HG02763 (cell line): ENCODE data around the gene SIPA1L3.

ENCODE experiments used
- ATAC-seq: cut with Tn5 transposase; IDR thresholded peaks from one replicate; pipeline ENCODE4 v1.9.1; 2021; ENCODE audit warnings: mild to moderate bottlenecking, moderate library complexity; ENCODE audit not compliant: unreplicated experiment

The SIPA1L3 gene

DNA sequence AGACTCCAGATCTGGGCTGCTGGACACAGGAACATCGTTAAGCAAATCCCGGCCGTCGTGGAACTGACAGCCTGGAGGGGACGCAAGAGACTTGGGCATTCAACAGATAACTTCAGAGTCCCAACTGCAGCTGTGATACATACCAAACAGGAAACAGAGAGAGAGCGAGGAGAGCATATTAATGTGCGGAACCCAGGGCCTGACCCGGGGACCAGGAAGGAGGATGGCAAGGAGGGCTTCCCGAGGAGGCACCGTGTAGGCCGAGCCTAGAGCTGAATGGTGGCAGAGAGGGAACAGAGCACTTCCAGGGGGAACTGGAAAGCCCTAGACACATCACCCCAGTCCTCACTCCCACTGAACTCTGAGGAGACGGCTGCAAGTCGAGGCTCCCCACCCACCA, 68.1 kb downstream of the SIPA1L3 start:
- no peak for ATAC-seq

- no peak for ATAC-seq
These were observed 68.8 kb downstream of the SIPA1L3 start for GRCh38 chr19:37975596-37976515.

DNA sequence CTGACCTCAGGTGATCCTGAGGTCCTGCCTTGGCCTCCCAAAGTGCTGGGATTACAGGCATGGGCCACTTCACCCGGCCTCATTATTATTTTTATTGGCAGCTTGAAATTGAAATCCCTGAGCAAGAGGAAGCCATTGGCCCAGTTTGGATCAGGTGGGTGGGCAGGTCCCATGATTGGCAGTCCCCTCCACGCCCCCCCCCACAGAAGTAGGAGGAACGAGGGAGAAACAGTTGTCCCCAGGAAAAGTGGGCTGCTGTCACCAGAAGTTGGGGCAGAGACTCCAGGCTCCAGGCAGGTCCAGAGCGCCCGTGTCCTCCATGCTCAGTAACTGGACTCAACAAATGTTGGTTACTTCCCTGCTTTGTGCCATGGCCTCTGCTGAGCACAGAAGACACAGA, 70.4 kb downstream of the SIPA1L3 start:
- no peak for ATAC-seq

DNA sequence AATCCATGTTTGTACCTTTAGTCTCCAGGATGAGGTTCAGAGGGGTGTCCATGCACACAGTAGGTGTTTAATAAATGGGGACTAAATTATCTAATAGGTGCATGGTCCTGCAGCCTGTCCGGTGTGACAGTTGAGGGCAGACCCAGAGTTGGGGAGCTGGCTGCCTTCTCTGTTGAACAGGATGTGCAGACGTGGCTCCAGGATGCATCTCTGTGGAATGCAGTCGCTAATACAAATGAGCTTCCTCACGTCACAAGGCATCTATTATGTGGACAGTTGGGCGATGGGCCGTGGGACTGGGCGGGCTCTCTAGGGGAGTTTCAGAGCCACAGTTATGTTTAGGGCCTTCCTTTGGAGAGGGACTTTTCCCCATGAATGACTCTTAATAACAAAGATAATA, 71.0 kb downstream of the SIPA1L3 start:
- ATAC-seq = no peak

DNA sequence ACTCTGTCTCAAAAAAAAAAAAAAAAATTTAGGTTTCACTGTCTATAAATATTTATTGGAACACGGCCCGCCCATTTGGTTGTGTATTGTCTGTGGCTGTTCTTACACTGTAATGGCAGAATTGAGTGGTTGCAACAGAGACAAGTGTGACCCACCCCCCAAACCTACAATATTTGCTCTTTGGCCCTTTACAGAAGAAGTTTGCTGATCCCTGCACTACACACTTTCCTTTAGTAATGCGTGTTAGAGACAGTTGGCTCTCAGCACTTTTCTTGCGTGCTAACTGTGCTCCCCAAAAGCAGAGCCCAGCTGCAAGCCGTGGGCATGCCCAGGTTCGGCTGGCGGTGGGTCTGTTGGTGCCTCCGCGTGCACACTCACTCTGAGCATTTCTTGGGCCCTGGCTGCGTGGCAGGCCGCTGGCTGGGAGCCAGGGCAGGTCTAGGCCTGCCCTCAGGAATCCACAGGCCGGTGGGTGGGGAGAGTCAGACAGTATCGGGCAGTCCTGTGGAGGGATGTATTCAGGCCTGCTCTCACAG, 72.6 kb downstream of the SIPA1L3 start:
- ATAC-seq = peak; percentile 41

GRCh38 chr19:37980419-37981170, 73.6 kb downstream of the SIPA1L3 start:
- no peak for ATAC-seq

DNA sequence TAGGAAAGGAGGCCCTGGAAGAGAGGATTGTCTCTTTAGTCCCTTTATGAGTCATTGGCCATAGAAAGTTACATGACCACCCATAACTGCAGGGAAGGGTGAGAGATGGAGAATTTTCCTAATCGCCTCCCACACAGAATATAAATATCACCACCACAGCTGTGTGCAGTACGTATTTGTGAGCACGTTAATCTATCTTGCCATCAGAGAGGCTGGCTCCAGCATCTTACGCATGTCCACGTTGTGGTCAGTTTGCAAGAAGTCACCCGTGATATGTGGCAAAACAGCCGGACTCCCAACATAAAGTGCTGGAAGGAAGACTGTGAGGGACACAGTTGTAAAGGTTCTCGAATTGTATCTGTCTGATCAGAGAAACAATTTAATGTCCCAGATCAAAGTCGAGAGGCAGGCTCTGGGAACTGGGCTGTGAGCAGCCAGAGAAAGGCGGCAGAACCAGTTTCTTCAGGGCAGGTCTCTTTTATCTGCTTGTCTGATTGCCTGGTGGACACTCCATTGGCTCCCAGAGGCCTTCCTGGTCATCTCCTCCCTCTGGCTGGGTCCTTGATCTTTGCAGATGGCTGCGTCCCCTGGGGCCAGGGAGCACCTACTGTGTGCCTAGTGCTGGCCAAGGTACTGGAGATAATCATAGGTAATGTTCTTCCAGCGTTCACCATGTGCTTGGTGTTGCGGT, 74.9 kb downstream of the SIPA1L3 start:
- no peak for ATAC-seq

- no peak for ATAC-seq
These were observed 75.6 kb downstream of the SIPA1L3 start for GRCh38 chr19:37982655-37983054.

DNA sequence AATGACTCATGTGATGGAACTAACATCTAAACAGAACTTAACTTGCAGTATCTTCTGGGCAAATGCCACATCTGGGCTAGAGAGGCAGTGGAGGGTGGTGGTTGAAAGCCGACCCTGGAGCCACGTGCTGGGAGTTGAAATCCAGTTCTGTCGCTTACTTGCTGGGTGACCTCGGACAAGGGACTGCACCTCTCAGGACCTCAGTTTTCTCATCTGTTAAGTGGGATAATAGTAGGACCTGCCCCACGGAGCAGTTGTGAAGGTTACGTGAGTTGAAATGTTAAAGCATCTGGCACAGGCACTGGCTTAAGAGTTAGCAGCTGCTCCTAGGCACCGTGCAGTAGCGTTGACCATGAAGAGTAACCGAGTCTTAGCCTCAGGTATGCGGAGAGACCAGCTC, 76.1 kb downstream of the SIPA1L3 start:
- no peak for ATAC-seq

GRCh38 chr19:37983916-37984315, 76.9 kb downstream of the SIPA1L3 start:
- ATAC-seq = no peak

GRCh38 chr19:37986048-37986750, 79.2 kb downstream of the SIPA1L3 start:
- ATAC-seq = no peak

DNA sequence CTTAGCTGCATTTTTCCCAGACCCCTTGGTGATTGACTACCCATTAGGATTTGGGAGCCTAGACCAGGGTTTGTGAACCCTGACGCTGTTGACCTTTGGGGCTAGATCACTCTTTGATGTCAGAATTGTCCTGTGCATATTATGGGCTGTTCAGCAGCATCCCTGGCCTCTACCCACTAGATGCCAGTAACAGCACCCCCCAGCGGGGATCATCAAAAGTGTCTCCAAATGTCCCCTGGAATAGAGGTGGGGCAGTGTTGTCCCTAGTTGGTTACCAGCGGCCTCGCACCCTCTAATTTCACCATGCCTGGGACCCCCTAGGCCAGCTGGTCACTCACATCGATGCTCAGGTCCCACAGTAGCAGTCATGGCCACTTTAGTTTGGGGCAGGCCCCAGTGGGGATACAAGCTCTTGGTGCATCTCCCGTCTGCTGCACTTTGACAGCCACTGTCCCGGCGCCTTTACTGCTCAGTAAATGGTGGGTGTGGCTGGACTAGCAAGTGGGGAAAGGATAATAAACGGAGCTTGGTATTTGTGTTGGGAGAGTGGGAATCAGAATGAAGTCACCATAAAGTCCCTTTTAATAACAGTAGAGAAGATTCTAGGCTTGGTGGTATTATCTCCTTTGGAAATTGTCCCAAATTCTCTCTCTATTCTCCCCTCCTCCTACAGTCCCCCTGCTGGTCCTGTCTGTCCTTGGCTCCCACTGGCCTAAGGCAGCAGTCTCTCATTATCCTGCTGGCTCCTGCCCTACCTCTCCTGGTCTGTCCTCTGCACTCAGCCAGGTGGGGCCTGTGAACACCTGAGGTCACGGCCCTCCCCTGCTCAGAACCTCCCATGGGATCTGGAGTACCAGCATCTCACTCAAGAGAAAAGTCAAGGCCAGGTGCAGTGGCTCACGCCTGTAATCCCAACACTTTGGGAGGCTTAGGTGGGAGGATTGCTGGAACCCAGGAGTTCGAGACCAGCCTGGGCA, 80.6 kb downstream of the SIPA1L3 start:
- ATAC-seq = no peak

GRCh38 chr19:37988758-37989635, 82.0 kb downstream of the SIPA1L3 start:
- ATAC-seq = no peak

DNA sequence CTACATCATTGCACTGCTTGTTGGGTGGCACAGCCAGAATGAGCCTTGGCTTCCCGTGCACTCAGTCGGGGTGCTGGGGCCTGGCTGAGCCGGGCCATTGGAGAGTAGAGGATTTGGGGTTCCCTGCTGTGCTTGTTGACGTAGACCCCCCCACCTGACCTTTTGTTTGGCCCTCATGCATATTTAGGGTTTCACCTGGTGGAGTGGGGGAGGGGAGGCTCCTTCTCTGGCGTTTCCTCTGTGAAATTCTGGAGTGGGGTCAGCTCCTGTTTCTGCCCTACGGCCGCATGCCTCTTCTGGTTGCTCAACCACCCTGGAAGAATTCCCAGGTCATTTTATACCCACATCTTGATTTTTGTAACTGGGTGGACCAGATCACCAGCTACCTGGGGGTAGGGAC, 82.8 kb downstream of the SIPA1L3 start:
- no peak for ATAC-seq

DNA sequence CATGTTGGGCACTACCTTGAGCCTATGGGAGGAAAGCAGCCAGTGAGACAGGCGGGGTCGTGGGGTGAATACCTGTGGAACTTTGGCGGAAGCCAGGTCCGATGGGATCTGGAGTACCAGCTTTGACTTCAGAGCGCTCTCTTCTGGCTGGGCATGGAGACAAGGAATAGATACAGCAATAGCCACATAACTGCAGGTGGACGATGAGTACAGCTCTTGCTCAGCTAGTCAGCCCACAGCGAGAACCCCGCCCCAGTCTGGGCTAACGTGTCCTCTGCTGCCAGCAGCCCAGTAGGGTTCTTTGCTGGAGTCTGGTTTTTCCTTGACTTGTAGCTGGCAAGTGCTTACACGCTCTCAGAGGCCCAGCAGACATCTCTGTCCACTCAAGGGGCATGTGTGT, 83.4 kb downstream of the SIPA1L3 start:
- no peak for ATAC-seq

DNA sequence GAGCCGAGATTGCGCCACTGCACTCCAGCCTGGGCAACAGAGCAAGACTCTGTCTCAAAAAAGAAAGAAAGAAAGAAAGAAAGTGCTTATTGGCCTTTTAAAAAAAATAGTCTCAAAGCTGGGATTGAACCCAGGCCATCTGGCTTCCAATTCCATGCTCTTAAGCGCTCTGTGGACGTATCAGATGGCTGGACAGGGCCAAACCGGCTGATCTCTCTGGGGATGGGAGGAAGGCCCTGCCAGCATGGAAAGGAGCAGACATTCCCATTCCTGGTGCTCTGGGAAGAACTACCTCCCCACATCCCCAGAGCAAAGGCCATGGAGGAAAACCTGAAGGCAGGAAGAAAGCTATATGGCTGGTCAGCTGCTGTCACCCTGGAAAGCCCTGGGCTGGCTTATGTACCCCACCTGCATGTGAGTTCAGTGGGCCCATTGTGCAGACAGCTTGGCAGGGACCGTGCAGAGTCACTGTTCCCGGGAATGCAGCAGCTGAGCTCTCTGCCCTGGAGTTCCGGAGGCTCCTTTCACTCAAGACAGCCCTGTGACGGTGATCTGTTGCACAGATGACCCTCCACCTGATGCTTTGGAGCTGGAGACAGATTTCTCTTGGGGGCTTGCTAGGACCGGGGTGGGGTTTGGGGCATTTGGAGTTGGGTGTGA, 84.3 kb downstream of the SIPA1L3 start:
- no peak for ATAC-seq

- no peak for ATAC-seq
These were observed 84.8 kb downstream of the SIPA1L3 start for GRCh38 chr19:37991841-37992248.

DNA sequence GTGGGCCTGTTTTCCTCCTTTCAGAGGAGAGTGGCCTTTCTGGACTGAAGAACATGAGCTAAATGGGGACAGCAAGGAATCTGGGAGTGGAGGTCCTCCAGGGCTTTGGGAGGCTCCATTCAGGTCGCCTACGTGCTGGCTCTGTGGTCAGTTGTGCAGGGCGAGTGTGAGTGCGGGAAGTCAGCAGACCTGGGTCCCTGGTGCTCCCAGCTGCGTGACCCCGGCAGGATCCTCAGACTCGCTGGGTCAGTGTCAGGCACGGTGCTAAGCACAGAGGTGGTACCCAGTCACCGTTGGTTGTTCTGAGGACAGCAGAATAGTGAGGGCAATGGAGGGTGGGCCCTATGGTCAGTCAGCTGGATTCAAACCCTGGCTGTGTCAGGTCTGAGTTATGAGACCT, 85.8 kb downstream of the SIPA1L3 start:
- no peak for ATAC-seq
